ENCODE results near the gene DST.

Gene DST

DNA sequence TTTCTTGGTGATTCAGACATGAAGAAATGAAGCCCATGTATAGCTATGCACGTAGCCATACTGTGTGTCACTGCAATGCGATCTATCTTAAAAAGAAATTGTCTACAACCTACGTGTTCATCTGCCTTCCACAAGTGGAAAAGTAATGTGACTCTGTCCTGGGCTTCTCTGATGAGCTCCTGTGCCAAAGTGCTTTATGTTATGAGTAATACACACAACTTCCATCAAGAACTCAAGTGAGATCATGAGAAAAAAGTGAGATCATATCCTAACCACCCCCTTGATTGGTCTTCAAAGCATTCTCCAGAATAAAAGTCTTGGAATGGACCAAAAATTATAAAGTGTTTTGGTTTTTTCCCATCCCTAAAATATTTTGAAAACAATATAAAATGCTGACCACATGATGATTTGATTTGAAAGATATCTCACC lies 114.3 kb downstream of the DST start:
- TF ChIP-seq, protein P1, sequence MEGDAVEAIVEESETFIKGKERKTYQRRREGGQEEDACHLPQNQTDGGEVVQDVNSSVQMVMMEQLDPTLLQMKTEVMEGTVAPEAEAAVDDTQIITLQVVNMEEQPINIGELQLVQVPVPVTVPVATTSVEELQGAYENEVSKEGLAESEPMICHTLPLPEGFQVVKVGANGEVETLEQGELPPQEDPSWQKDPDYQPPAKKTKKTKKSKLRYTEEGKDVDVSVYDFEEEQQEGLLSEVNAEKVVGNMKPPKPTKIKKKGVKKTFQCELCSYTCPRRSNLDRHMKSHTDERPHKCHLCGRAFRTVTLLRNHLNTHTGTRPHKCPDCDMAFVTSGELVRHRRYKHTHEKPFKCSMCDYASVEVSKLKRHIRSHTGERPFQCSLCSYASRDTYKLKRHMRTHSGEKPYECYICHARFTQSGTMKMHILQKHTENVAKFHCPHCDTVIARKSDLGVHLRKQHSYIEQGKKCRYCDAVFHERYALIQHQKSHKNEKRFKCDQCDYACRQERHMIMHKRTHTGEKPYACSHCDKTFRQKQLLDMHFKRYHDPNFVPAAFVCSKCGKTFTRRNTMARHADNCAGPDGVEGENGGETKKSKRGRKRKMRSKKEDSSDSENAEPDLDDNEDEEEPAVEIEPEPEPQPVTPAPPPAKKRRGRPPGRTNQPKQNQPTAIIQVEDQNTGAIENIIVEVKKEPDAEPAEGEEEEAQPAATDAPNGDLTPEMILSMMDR (IDR thresholded peaks at IDR 0.05; ENCODE audit: insufficient read depth, low read depth, low read length, missing control alignments) = no peak
- no peak for DNase-seq (ENCODE audit: low read depth)
- no peak overlapping the region for H3K4me3 ChIP-seq (ENCODE audit: low read depth, low read length)

DNA sequence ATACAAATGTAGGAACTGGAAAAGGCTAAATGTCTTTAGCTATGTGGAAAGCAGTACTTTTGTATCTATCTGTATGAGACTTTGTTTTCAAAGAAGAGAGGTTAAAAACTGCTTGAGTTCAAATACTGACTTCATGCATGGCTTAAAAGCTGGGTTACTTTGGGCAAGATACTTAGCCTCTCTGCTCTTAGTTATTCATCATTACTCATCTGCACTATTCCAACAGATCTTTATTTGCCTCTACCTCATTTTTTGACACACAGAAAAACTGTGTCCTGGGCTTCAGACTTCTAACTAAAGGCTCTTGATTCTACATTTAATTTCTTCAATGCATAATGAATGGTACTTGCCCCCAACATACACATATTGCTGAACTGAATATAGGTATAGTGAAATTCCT lies 114.8 kb downstream of the DST start:
- TF ChIP-seq, protein P1 (IDR thresholded peaks at IDR 0.05; ENCODE audit: insufficient read depth, low read depth, low read length, missing control alignments) = no peak
- no peak for DNase-seq (ENCODE audit: low read depth)
- no peak overlapping the region for H3K4me3 ChIP-seq (ENCODE audit: low read depth, low read length)

DNA sequence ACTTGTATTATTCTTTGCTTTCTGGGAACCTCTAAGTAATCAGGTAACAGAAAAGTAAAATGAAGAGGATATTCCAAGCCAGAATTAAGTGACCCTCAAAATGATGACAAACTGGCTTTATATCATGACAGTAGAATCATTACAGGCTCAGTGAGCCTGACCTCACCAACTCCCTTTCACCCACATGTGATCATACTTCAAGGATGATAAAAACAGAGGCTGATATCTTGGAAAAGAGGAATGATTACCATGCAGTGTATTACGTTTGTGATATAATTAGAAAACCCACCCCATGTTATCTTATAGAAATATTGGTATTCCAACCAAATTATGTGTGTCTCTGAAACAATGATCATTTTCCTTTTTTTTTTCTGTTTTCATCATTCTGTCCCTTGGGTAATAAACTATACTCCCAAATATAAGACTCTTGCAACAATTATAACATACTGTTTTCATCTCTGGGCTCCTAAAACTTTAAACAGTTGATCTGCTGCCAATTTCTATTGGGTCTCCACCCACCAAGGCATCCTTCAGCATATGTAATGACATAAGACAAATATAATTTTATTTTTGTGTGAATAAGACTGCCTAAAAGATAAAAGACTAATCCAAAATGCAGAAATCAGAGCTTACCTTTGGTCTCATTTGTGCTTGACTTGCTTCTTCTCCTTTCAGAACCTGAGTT lies 115.7 kb downstream of the DST start:
- no peak overlapping the region for H3K4me3 ChIP-seq (ENCODE audit: low read depth, low read length)
- DNase-seq (ENCODE audit: low read depth) = no peak
- TF ChIP-seq, protein P1 (IDR thresholded peaks at IDR 0.05; ENCODE audit: insufficient read depth, low read depth, low read length, missing control alignments) = no peak

DNA sequence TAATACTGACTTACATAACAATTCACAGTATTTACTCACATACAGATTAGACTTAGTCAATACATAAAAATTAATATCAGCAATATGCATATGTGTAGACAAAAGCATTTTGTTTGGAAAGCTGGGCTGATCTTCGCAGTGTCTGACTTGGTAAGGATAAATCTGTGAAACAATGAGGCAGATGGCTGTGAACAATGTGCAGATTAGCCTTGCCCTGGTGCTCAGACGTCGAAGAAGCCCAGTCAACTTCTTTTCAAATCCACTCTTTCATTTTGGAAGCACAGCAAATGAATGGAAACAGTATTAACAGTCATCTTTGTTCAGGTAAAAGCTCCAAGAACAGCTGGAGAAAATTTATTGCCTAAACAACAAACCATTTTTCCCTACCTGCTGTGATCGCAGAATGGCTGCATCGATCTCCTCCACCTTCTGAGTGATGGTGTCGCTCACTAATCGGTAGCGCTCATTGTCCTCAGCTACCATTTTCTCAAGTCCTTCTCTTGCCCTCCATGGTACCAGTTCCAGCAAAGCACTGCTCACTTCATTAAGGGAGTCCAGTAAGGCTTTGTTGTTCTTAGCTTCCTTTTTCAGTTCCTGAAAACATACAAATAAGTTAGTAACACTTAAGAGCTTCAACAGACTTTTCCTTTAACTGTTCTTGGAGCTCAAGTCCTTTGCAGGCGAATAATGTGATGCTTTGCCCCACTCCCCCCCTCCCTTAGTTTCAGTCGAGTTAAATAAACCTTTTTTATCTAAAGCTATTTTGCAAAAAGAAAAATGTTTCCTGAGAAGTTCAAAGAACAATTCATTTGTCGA lies 116.5 kb downstream of the DST start:
- no peak overlapping the region for H3K4me3 ChIP-seq (ENCODE audit: low read depth, low read length)
- DNase-seq (ENCODE audit: low read depth) = no peak
- TF ChIP-seq, protein P1 (IDR thresholded peaks at IDR 0.05; ENCODE audit: insufficient read depth, low read depth, low read length, missing control alignments) = no peak

DNA sequence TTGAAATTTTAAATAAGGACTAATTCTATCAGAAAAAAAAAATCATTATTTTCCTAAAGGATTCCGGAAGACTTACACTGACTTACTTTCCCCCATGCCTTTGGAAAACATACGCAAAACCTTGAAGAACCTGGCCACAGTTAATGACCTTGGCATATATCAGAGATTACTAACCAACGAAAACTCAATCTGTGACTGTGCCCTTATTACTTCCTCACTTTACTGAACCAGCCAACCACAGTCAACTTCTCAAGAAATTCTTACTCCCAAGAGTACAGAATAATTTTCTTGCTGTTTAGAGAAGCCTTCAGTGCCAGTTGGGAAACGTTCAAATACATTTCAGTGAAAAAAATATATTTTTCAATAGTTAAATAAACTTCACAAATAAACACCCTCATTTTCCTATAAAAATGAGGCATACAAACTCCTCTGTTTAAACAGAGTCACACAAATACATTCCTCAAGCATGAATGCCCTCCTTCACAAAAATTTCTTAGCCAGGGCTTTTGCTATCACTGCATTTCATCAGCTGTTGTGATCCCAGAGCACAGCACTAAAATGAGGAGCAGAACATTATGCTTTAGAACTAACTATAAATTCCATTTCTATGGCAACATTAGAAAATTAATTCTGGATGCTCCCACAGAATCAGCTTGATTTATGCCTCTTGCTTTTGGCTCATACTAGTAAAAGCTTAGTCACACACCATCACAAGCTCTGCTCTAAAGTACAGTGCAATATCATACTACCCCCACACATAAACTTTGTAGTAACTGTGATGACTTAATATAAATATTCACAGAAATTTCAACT lies 117.6 kb downstream of the DST start:
- no peak overlapping the region for H3K4me3 ChIP-seq (ENCODE audit: low read depth, low read length)
- DNase-seq (ENCODE audit: low read depth) = no peak
- TF ChIP-seq, protein P1 (IDR thresholded peaks at IDR 0.05; ENCODE audit: insufficient read depth, low read depth, low read length, missing control alignments) = no peak

DNA sequence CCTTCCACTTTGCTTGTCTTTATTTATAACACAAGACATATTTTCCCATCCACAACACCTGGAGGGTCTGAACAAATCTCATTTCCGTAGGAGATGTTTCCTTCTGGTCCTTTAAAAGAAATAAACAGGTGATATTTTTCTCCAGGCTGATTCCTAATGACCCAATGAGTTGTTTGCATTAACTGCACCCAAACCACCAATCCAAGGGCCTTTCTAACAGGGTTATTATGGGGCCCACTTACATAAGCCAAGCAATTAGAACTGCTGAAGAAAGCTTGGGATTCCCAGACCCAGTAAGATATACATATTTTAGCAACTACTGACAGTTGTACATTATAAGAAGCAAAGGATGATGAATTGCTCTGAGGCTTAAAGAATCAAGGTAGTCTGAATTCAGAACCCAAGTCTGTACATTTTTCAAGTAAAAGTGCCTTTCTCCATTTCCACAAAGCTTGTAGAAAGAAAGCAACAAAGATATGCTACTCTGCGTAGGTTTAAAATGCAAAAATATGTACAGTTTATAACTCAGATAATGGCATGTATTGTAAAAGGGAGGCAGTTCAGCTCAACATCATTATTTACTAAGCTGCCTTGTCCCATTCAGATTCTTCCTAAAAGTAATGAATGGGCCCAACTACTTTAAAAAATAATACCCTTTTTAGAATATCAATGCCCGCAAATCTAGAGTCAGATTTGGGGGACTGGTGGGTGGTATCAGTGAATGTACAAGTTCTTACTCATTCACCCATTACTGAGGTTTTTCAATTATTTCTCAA lies 120.0 kb downstream of the DST start:
- TF ChIP-seq, protein P1 (IDR thresholded peaks at IDR 0.05; ENCODE audit: insufficient read depth, low read depth, low read length, missing control alignments) = no peak
- no peak overlapping the region for H3K4me3 ChIP-seq (ENCODE audit: low read depth, low read length)
- no peak for DNase-seq (ENCODE audit: low read depth)
